PC-9 (cell line): ENCODE measurements around the gene NUDT5. TPM values are rescaled to one million over a fixed set of nuclear protein-coding genes. Genes with fewer than 3 reads are reported as not detected.

Experiments
- BruUV-seq: library from RNA; stranded (reverse); fragments of 400-500 nt; replicated peaks from 2 replicates; lab custom pipeline; 2021; lab: Mats Ljungman, UMichigan
- CTCF ChIA-PET: fragments of 300-600 bp; sonication (Branson Sonifier 250); formaldehyde crosslinking; loops from one replicate; lab custom pipeline; 2022; ENCODE audit warnings: antibody characterized with exemption; lab: Charles Lee
- POLR2A ChIA-PET: fragments of 300-600 bp; sonication (Branson Sonifier 250); formaldehyde crosslinking; loops from one replicate; lab custom pipeline; 2022; ENCODE audit warnings: antibody characterized with exemption; ENCODE audit not compliant: unreplicated experiment; lab: Charles Lee
- DNase-seq, 2 experiments: peaks; one replicate each; pipeline versions ENCODE4 v3.0.0 to v3.0.0-alpha.2; 2015 to 2022; ENCODE audit warnings: mixed read lengths in 1 of 2
- H2AFZ ChIP-seq: fragments of 200-600 bp; sonication (generic); 2 replicates; pipeline ENCODE4 v1.8.1; 2017; ENCODE audit warnings: antibody characterized with exemption
- H3F3A ChIP-seq: fragments of 200-600 bp; sonication (generic); 2 replicates; pipeline ENCODE4 v1.8.1; 2017; ENCODE audit warnings: antibody characterized with exemption, mild to moderate bottlenecking, low read depth; ENCODE audit not compliant: insufficient read depth
- H3K27ac ChIP-seq: fragments of 200-600 bp; sonication (generic); 2 replicates; pipeline ENCODE4 v1.6.1; 2016; ENCODE audit warnings: mixed run types
- H3K27me3 ChIP-seq: fragments of 200-600 bp; sonication (generic); 2 replicates; pipeline ENCODE4 v1.6.1; 2016; ENCODE audit warnings: low read depth, mixed run types; ENCODE audit not compliant: insufficient read depth
- H3K36me3 ChIP-seq: fragments of 200-600 bp; sonication (generic); 2 replicates; pipeline ENCODE4 v1.6.1; 2016; ENCODE audit warnings: low read depth, mixed run types
- H3K4me1 ChIP-seq: fragments of 200-600 bp; sonication (generic); replicated peaks from 2 replicates; pipeline ENCODE4 v1.6.1; 2016; ENCODE audit warnings: mixed run types; ENCODE audit not compliant: insufficient read depth
- H3K4me2 ChIP-seq: fragments of 200-600 bp; sonication (generic); 2 replicates; pipeline ENCODE4 v1.6.1; 2017; ENCODE audit warnings: mixed run types
- H3K4me3 ChIP-seq: fragments of 200-600 bp; sonication (generic); 2 replicates; pipeline ENCODE4 v1.6.1; 2016; ENCODE audit warnings: mixed run types
- H3K79me2 ChIP-seq: fragments of 200-600 bp; sonication (generic); 2 replicates; pipeline ENCODE4 v1.6.1; 2017; ENCODE audit warnings: low read depth, mixed run types
- H3K9me2 ChIP-seq: fragments of 200-600 bp; sonication (generic); 2 replicates; pipeline ENCODE4 v1.8.1; 2017; ENCODE audit warnings: mild to moderate bottlenecking; ENCODE audit not compliant: insufficient read depth
- H3K9me3 ChIP-seq: fragments of 200-600 bp; sonication (generic); 2 replicates; pipeline ENCODE4 v1.8.1; 2016; ENCODE audit warnings: low read depth; ENCODE audit not compliant: insufficient read depth
- H4K20me1 ChIP-seq: fragments of 200-600 bp; sonication (generic); 2 replicates; pipeline ENCODE4 v1.8.1; 2017; ENCODE audit not compliant: insufficient read depth
- EZH2 ChIP-seq: fragments of 200-600 bp; sonication (generic); IDR thresholded peaks from 2 replicates; pipeline ENCODE4 v1.8.0; 2017; ENCODE audit warnings: antibody characterized with exemption, low read depth
- intact Hi-C: fragments of 100-400 bp; cut with micrococcal nuclease; formaldehyde crosslinking; loops from one replicate; pipeline ENCODE4 v1.10.0; 2022; ENCODE audit not compliant: unreplicated experiment
- total RNA-seq: library from RNA; stranded (reverse); gene quantifications from 2 replicates; pipeline ENCODE4 v1.2.3, GENCODE V29; 2021
- TF ChIP-seq, protein P1 (sequence below): fragments of 200-600 bp; sonication (generic); conservative IDR thresholded peaks from 2 replicates; pipeline ENCODE4 v1.6.1; 2017; ENCODE audit warnings: mixed run types, antibody characterized with exemption, mild to moderate bottlenecking, moderate library complexity

NUDT5 gene
- total RNA-seq, 1 experiment from 2014 or later, result 82.0 TPM

DNA sequence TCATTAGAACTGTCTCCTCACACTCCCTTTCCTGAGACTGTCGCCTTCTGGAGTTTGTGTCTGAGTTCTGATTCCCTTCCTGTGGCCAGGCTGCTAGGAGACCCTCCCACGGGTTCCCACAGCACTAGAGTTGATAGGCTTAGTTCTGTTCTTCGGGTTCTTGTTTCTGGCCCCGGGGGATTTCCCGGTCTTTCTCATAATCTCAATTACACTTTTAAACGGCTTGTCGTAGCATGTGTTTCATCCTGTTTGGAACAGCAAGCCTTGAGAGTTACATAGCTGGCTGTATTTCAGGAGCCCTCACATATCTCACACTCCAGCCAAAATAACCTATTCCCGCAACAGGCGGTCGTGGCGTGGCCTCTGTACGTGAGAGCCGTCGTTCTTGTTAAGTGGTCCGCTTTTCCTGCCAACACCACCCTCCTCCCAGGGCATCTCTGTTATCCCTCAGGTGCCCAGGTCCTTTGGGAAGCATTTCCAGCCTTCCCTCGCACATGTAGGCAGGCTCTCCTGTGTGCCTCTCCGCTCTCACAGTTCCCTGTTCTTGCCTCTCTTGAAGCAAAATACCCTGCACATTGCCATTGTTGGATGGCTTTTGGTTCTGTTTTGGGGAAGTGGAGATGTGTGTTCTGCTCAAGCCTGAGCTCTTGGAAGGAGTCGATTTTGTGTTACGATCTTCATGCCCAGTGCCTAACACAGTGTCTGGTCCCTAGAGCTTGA is 46.3 kb upstream of the NUDT5 start:
- Histone ChIP-seq H3K4me1 (no peaks in the 10 kb centered on the region), H2AFZ (no peak overlapping the region)

DNA sequence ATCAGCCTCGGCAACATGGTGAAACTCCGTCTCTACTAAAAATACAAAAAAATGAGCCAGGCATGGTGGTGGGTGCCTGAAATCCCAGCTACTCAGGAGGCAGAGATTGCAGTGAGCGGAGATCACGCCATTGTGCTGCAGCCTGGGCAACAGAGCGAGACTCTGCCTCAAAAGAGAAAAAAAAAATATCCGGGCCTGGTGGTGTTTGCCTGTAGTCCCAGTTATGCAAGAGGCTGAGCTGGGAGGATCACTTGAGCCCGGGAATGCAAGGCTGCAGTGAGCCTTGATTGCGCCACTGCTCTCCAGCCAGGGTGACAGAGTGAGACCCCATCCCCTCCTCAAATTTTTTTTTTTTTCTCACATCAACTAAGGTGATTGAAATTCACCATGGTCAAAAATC is 43.1 kb upstream of the NUDT5 start:
- POLR2A ChIA-PET, result no interaction called here
- TF ChIP-seq EZH2, result no peak
- TF ChIP-seq, protein P1, sequence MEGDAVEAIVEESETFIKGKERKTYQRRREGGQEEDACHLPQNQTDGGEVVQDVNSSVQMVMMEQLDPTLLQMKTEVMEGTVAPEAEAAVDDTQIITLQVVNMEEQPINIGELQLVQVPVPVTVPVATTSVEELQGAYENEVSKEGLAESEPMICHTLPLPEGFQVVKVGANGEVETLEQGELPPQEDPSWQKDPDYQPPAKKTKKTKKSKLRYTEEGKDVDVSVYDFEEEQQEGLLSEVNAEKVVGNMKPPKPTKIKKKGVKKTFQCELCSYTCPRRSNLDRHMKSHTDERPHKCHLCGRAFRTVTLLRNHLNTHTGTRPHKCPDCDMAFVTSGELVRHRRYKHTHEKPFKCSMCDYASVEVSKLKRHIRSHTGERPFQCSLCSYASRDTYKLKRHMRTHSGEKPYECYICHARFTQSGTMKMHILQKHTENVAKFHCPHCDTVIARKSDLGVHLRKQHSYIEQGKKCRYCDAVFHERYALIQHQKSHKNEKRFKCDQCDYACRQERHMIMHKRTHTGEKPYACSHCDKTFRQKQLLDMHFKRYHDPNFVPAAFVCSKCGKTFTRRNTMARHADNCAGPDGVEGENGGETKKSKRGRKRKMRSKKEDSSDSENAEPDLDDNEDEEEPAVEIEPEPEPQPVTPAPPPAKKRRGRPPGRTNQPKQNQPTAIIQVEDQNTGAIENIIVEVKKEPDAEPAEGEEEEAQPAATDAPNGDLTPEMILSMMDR, result no peak

More for the DNA sequence above, 46.3 kb upstream of the NUDT5 start:
- Histone ChIP-seq H3K79me2 (no peaks in the 10 kb centered on the region), H4K20me1 (no peaks in the 10 kb centered on the region), H3K36me3 (no peaks in the 10 kb centered on the region; the same call in 1 of the 2 replicates), H3K9me2 (no peaks in the 10 kb centered on the region), H3K27ac (no peak overlapping the region), H3K9me3 (no peaks in the 10 kb centered on the region), H3K4me2 (no peak overlapping the region), H3K4me3 (no peak overlapping the region), H3K27me3 (no peaks in the 10 kb centered on the region), H3F3A (no peaks in the 10 kb centered on the region)
- TF ChIP-seq EZH2, result no peak
- TF ChIP-seq, protein P1, result no peak
- intact Hi-C loops, result no loop called here
- POLR2A ChIA-PET, result no interaction called here
- no peak for DNase-seq
- BruUV-seq, result no TSS peak
- CTCF ChIA-PET, result no interaction called here

DNA sequence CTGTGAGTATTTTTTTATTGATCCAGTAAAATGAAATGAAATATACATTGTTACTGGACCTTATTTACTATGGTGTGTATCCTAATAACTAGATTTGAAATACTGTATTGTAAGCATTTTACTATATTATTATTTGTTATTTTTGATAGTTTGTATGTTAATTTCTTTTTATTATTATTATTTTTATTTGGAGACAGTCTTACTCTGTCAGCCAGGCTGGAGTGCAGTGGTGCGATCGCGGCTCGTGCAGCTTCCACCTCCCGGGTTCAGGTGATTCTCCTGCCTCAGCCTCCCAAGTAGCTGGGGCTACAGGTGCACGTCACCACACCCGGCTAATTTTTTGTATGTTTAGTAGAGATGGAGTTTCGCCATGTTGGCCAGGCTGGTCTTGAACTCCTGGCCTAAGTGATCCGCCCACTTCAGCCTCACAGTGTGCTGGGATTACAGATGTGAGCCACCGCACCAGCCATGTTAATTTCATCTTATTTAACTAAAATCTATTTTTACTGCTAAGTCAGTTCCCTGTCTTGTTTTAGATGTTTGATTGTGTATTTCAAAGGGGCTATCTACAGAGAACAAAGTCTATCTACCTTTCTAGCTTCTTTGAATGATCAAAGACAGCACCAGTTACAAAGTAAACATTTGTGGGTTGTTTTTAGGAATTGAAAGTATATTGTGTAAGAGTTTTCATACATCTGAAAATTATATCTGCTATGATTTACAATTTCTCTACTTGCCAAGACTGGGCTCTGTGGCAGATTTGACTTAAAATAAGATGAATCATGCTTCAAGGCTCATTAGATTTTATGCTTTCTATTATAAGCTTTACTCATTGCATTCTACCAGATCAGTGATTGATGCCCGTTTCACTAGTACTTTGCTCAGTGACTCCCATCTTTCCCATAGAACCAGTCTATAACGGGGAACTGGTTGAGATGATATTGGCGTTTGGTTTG is 41.9 kb upstream of the NUDT5 start:
- Histone ChIP-seq H3K79me2 (no peaks in the 10 kb centered on the region), H3K27me3 (no peaks in the 10 kb centered on the region), H3K4me3 (no peak overlapping the region), H3K4me2 (no peak overlapping the region), H3K9me3 (no peaks in the 10 kb centered on the region), H3K9me2 (no peaks in the 10 kb centered on the region), H4K20me1 (no peaks in the 10 kb centered on the region), H3K27ac (no peak overlapping the region), H3F3A (no peaks in the 10 kb centered on the region), H3K36me3 (peaks cover 10% of the 10 kb centered on the region; the same call in 1 of the 2 replicates), H3K4me1 (no peaks in the 10 kb centered on the region), H2AFZ (no peak overlapping the region)
- BruUV-seq, result no TSS peak
- TF ChIP-seq EZH2, result no peak
- intact Hi-C loops, result no loop called here
- no peak for DNase-seq
- POLR2A ChIA-PET, result no interaction called here
- CTCF ChIA-PET, result no interaction called here

More for the DNA sequence above, 43.1 kb upstream of the NUDT5 start:
- no peak for DNase-seq
- Histone ChIP-seq H3K4me3 (no peak overlapping the region), H3K79me2 (no peaks in the 10 kb centered on the region), H3K9me2 (no peaks in the 10 kb centered on the region), H2AFZ (no peak overlapping the region), H3K4me2 (no peak overlapping the region), H3K4me1 (no peaks in the 10 kb centered on the region), H3K9me3 (no peaks in the 10 kb centered on the region), H3K27me3 (no peaks in the 10 kb centered on the region), H3K27ac (no peak overlapping the region), H4K20me1 (no peaks in the 10 kb centered on the region), H3F3A (no peaks in the 10 kb centered on the region), H3K36me3 (peaks cover 5% of the 10 kb centered on the region; the same call in 1 of the 2 replicates)
- no TSS peak for BruUV-seq
- CTCF ChIA-PET, result interaction anchor here (0.7 kb wide), 1 partner anchor 14 kb away, joined by 3 read pairs; no protein-coding TSS in a partner anchor
- intact Hi-C loops, result no loop called here
